Gastroesophageal sphincter (tissue), 4 donors: ENCODE data around the gene AHI1. TPM values are rescaled to one million over a fixed set of nuclear protein-coding genes. Genes with fewer than 3 reads are reported as not detected.

Experiments
- ATAC-seq: fragments of 150-250 bp; one replicate; pipeline ENCODE4 v1.9.1; 2016; ENCODE audit warnings: mild to moderate bottlenecking, moderate library complexity
- H3K27ac ChIP-seq, 4 donors: fragments of 200-600 bp; sonication (generic) in 3 of 4; 1 replicate in 3 of 4; 2 replicates in 1 of 4; pipeline ENCODE4 v1.5.1; 2016 to 2019
- H3K27me3 ChIP-seq: fragments of 200-600 bp; sonication (generic); one replicate; pipeline ENCODE4 v1.5.1; 2019
- H3K36me3 ChIP-seq, 2 donors: fragments of 200-600 bp; sonication (generic); one replicate each; pipeline ENCODE4 v1.5.1; 2019; ENCODE audit warnings: control low read depth in 1 of 2
- H3K4me1 ChIP-seq, 3 donors: fragments of 200-600 bp; sonication (generic); 1 replicate in 2 of 3; 2 replicates in 1 of 3; pipeline ENCODE4 v1.5.1; 2016 to 2019; ENCODE audit warnings: control low read depth in 2 of 3
- H3K4me3 ChIP-seq, 2 donors: fragments of 200-600 bp; sonication (generic); one replicate each; pipeline ENCODE4 v1.5.1; 2019; ENCODE audit warnings: mild to moderate bottlenecking in 1 of 2, moderate library complexity in 1 of 2
- H3K9me3 ChIP-seq, 3 donors: fragments of 200-600 bp; sonication (generic); one replicate each; pipeline ENCODE4 v1.5.1; 2017 to 2019; ENCODE audit warnings: control low read depth in 2 of 3
- EP300 ChIP-seq: sonication (generic); formaldehyde crosslinking; IDR thresholded peaks from one replicate; pipeline ENCODE4 v1.6.1; 2017; ENCODE audit warnings: antibody characterized with exemption, mild to moderate bottlenecking
- POLR2A ChIP-seq, 2 donors: fragments of 450-650 bp; IDR thresholded peaks; one replicate each; pipeline ENCODE4 v1.6.1; 2017; ENCODE audit warnings: antibody characterized with exemption in 2 of 2, mild to moderate bottlenecking in 2 of 2, moderate library complexity in 1 of 2
- POLR2AphosphoS5 ChIP-seq: sonication (generic); formaldehyde crosslinking; IDR thresholded peaks from one replicate; pipeline ENCODE4 v1.6.1; 2017; ENCODE audit warnings: antibody characterized with exemption
- WGBS, 2 donors: methylation state at CpG; one replicate each; pipeline ENCODE4 v1.1.5; 2018; ENCODE audit warnings: low coverage in 1 of 2; 5-methylcytosine and 5-hydroxymethylcytosine counted together
- total RNA-seq, 4 donors: library from RNA; depleted of rRNA; stranded (reverse); fragments of >200 nt; gene quantifications; one replicate each; pipeline ENCODE4 v1.1.0, GENCODE V29; 2016
- TF ChIP-seq, protein P1 (sequence below), 4 experiments: fragments of 200-600 bp in 2 of 4; fragments of 450-650 bp in 2 of 4; sonication (generic) in 1 of 4; IDR thresholded peaks; one replicate each; pipeline ENCODE4 v1.5.1; 2017 to 2019; ENCODE audit warnings: antibody characterized with exemption in 4 of 4, mild to moderate bottlenecking in 2 of 4, moderate library complexity in 2 of 4

The AHI1 gene
- total RNA-seq, 4 donors from 2014 or later = 16.7 to 35.9 (median 27.0) TPM

DNA sequence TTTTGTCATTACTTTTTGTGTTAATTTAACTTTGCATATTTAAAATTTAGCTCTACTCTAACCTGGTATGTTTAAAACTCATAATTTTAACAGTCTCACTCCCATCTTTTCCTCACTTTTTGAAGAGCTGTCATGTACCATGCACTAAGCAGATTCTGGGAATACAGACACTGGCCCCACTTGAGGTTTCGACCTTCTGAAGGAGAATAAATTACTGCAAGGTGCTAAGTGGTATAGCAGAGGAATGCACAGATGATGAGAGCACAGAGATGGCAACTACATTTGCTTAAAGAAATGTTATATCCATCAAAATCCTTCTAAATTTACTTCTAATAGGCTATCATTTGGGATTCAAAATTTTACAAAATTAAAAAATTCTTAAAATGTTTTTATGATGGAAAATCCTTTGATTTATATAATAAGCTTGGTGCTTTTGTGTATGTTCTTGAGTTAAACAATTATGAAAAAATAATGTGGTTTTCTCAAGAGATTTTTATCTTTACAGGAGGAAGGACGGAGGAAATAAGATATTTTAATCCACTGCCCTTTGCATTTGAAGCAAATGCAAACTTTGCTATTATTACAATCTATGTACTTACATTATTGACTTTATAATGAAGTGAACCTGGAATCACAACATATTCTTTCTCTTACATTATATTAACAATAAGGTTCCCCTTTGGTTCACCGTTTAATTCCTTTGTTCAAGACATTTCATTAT is 79.3 kb downstream of the AHI1 start:
- no peak overlapping the region for H3K27ac ChIP-seq
- ATAC-seq = no peak
- no peak for TF ChIP-seq POLR2A (IDR thresholded peaks at IDR 0.05)
- no peak for TF ChIP-seq POLR2AphosphoS5
- TF ChIP-seq, protein P1, sequence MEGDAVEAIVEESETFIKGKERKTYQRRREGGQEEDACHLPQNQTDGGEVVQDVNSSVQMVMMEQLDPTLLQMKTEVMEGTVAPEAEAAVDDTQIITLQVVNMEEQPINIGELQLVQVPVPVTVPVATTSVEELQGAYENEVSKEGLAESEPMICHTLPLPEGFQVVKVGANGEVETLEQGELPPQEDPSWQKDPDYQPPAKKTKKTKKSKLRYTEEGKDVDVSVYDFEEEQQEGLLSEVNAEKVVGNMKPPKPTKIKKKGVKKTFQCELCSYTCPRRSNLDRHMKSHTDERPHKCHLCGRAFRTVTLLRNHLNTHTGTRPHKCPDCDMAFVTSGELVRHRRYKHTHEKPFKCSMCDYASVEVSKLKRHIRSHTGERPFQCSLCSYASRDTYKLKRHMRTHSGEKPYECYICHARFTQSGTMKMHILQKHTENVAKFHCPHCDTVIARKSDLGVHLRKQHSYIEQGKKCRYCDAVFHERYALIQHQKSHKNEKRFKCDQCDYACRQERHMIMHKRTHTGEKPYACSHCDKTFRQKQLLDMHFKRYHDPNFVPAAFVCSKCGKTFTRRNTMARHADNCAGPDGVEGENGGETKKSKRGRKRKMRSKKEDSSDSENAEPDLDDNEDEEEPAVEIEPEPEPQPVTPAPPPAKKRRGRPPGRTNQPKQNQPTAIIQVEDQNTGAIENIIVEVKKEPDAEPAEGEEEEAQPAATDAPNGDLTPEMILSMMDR (IDR thresholded peaks at IDR 0.05) = no peak
- no peak for TF ChIP-seq EP300
- H3K27me3 ChIP-seq = no peaks in the 10 kb centered on the region
- H3K9me3 ChIP-seq = no peaks in the 10 kb centered on the region
- no peak overlapping the region for H3K4me3 ChIP-seq
- H3K36me3 ChIP-seq = peaks cover 0 to 18% of the 10 kb centered on the region in 2 donors
- 85 to 86% methylated on average over 3 of the region's 3 CpGs for WGBS, 2 donors
- H3K4me1 ChIP-seq = no peaks in the 10 kb centered on the region

DNA sequence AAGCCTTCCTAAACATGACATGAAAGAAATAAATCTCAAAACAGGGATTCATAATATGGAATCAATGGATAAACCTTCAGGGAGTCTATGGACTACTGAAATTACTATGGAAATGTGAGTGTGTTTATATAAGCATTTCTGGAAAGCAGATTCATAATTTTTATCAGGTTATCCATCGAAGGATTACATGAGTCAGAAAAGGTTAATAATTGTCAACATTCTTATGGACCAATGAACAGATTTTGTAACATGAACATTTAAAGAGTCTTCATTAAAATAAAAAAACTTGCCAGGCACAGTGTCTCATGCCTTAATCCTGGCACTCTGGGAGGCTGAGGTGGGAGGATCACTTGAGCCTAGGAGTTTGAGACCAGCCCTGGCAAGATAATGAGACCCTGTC is 84.8 kb downstream of the AHI1 start:
- TF ChIP-seq POLR2A (IDR thresholded peaks at IDR 0.05) (no peak), EP300 (no peak), POLR2AphosphoS5 (no peak)
- TF ChIP-seq, protein P1 (IDR thresholded peaks at IDR 0.05) = no peak
- Histone ChIP-seq H3K4me1 (no peaks in the 10 kb centered on the region), H3K27ac (no peak overlapping the region), H3K9me3 (no peaks in the 10 kb centered on the region), H3K36me3 (peaks cover 0 to 40% of the 10 kb centered on the region in 2 donors), H3K27me3 (no peaks in the 10 kb centered on the region), H3K4me3 (no peak overlapping the region)
- ATAC-seq = no peak
- 88 to 100% methylated on average over 1 of the region's 1 CpG for WGBS, 2 donors

DNA sequence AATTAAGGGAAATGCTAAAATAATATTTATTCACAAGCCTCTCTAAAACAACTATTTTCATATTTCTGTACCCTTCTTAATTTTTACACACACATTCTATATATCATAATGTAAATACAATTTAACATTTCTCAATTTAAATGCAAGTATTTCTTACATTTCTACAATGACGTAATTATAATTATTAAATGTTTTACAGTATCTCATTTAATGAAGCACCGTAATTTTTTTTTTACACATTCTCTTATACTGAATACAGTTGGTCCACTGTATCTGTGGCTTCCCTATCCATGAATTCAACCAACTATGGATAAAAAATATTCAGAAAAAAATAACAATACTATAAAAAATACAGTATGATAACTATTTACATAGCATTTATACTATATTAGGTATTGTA is 85.7 kb downstream of the AHI1 start:
- Histone ChIP-seq H3K27ac (no peak overlapping the region), H3K4me3 (no peak overlapping the region), H3K36me3 (peaks cover 0 to 49% of the 10 kb centered on the region in 2 donors), H3K4me1 (no peaks in the 10 kb centered on the region), H3K9me3 (no peaks in the 10 kb centered on the region), H3K27me3 (no peaks in the 10 kb centered on the region)
- WGBS, 2 donors = 94 to 95% methylated on average over 2 of the region's 2 CpGs
- ATAC-seq = no peak
- TF ChIP-seq, protein P1 (IDR thresholded peaks at IDR 0.05) = no peak
- no peak for TF ChIP-seq EP300
- no peak for TF ChIP-seq POLR2A (IDR thresholded peaks at IDR 0.05)
- no peak for TF ChIP-seq POLR2AphosphoS5

DNA sequence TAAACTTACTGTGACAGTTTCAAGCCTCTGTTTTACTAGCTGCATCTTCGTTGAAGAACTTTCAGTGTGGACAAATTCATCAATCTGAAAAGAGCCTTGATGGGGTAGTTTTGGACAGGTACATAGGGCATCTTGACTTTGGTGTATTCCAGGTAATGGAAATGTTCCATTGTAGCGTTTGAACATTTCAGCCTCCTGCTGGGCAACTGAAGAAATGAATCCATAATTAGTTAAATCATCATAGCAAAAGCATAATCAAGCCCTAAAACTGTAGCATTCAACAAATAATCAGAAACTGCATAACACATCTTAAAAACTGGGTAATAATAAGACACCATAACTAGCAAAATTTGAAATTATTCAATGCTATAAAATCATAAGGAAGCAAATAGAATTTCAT is 86.2 kb downstream of the AHI1 start:
- Histone ChIP-seq H3K4me1 (no peaks in the 10 kb centered on the region), H3K9me3 (no peaks in the 10 kb centered on the region), H3K27me3 (no peaks in the 10 kb centered on the region), H3K36me3 (peaks cover 0 to 54% of the 10 kb centered on the region in 2 donors), H3K4me3 (no peak overlapping the region), H3K27ac (no peak overlapping the region)
- ATAC-seq = no peak
- TF ChIP-seq, protein P1 (IDR thresholded peaks at IDR 0.05) = no peak
- TF ChIP-seq EP300 (no peak), POLR2AphosphoS5 (no peak), POLR2A (IDR thresholded peaks at IDR 0.05) (no peak)
- 73 to 80% methylated on average over 2 of the region's 2 CpGs for WGBS, 2 donors

DNA sequence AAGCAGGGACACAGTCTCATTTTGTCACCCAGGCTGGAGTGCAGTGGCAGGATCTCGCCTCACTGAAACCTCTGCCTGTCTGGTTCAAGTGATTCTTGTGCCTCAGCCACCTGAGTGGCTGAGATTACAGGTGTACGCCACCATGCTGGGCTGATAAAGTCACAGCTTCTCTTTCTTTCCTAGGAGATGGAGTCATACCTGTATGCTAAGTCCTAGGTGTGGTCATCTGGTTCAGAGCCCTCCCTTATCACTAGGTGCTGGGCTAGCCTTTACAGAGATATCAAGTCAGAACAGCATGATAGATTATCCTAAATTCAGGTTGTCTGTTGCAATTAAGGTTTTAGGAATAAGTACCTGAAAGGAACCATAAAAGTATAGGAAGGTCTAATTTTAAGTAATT is 86.7 kb downstream of the AHI1 start:
- TF ChIP-seq EP300 = no peak
- TF ChIP-seq, protein P1 (IDR thresholded peaks at IDR 0.05) = no peak
- no peak for TF ChIP-seq POLR2AphosphoS5
- TF ChIP-seq POLR2A (IDR thresholded peaks at IDR 0.05) = no peak
- WGBS, 2 donors = 100% methylated on average over 2 of the region's 2 CpGs; no CpG with 5 or more reads in 1 of the 2 donors
- no peaks in the 10 kb centered on the region for H3K27me3 ChIP-seq
- H3K36me3 ChIP-seq = peaks cover 0 to 58% of the 10 kb centered on the region in 2 donors
- ATAC-seq = no peak
- no peak overlapping the region for H3K27ac ChIP-seq
- H3K4me3 ChIP-seq = no peak overlapping the region
- H3K9me3 ChIP-seq = no peaks in the 10 kb centered on the region
- no peaks in the 10 kb centered on the region for H3K4me1 ChIP-seq
